ENCODE results near the gene IQGAP2. TPM values are rescaled to one million over a fixed set of nuclear protein-coding genes. Genes with fewer than 3 reads are reported as not detected.

The IQGAP2 gene
- total RNA-seq, 1 donor from 2014 or later, result 1.4 TPM

- Mint-ChIP-seq H3K36me3 (ENCODE audit: unreplicated experiment) (no peaks in the 10 kb centered on the region), H3K27me3 (ENCODE audit: unreplicated experiment) (peaks cover 9% of the 10 kb centered on the region), H3K4me1 (ENCODE audit: low read depth, unreplicated experiment) (peaks cover 2% of the 10 kb centered on the region), H3K27ac (ENCODE audit: unreplicated experiment) (no peak overlapping the region), H3K9me3 (ENCODE audit: unreplicated experiment) (peaks cover 1% of the 10 kb centered on the region), H3K4me3 (ENCODE audit: unreplicated experiment) (no peak overlapping the region)
- TF ChIP-seq, protein P1, sequence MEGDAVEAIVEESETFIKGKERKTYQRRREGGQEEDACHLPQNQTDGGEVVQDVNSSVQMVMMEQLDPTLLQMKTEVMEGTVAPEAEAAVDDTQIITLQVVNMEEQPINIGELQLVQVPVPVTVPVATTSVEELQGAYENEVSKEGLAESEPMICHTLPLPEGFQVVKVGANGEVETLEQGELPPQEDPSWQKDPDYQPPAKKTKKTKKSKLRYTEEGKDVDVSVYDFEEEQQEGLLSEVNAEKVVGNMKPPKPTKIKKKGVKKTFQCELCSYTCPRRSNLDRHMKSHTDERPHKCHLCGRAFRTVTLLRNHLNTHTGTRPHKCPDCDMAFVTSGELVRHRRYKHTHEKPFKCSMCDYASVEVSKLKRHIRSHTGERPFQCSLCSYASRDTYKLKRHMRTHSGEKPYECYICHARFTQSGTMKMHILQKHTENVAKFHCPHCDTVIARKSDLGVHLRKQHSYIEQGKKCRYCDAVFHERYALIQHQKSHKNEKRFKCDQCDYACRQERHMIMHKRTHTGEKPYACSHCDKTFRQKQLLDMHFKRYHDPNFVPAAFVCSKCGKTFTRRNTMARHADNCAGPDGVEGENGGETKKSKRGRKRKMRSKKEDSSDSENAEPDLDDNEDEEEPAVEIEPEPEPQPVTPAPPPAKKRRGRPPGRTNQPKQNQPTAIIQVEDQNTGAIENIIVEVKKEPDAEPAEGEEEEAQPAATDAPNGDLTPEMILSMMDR (IDR thresholded peaks at IDR 0.05; ENCODE audit: partially characterized antibody, unreplicated experiment), result no peak
- no peak for DNase-seq
Observed at GRCh38 chr5:76475936-76476335, 72.9 kb downstream of the IQGAP2 start.

GRCh38 chr5:76476474-76477038 lies 73.5 kb downstream of the IQGAP2 start:
- Mint-ChIP-seq H3K4me3 (ENCODE audit: unreplicated experiment) (no peak overlapping the region), H3K4me1 (ENCODE audit: low read depth, unreplicated experiment) (peaks cover 2% of the 10 kb centered on the region), H3K27me3 (ENCODE audit: unreplicated experiment) (peaks cover 9% of the 10 kb centered on the region), H3K9me3 (ENCODE audit: unreplicated experiment) (peaks cover 1% of the 10 kb centered on the region), H3K36me3 (ENCODE audit: unreplicated experiment) (no peaks in the 10 kb centered on the region), H3K27ac (ENCODE audit: unreplicated experiment) (no peak overlapping the region)
- TF ChIP-seq, protein P1 (IDR thresholded peaks at IDR 0.05; ENCODE audit: partially characterized antibody, unreplicated experiment), result no peak
- DNase-seq, result no peak

- Mint-ChIP-seq H3K4me3 (ENCODE audit: unreplicated experiment) (no peak overlapping the region), H3K4me1 (ENCODE audit: low read depth, unreplicated experiment) (peaks cover 2% of the 10 kb centered on the region), H3K27me3 (ENCODE audit: unreplicated experiment) (peaks cover 9% of the 10 kb centered on the region), H3K36me3 (ENCODE audit: unreplicated experiment) (no peaks in the 10 kb centered on the region), H3K27ac (ENCODE audit: unreplicated experiment) (no peak overlapping the region), H3K9me3 (ENCODE audit: unreplicated experiment) (peaks cover 1% of the 10 kb centered on the region)
- TF ChIP-seq, protein P1 (IDR thresholded peaks at IDR 0.05; ENCODE audit: partially characterized antibody, unreplicated experiment), result no peak
- no peak for DNase-seq
Observed at GRCh38 chr5:76477061-76477460, 74.0 kb downstream of the IQGAP2 start.

GRCh38 chr5:76477571-76477970 lies 74.5 kb downstream of the IQGAP2 start:
- peaks cover 2% of the 10 kb centered on the region for H3K4me1 Mint-ChIP-seq (ENCODE audit: low read depth, unreplicated experiment)
- H3K27me3 Mint-ChIP-seq (ENCODE audit: unreplicated experiment), result peaks cover 6% of the 10 kb centered on the region
- H3K9me3 Mint-ChIP-seq (ENCODE audit: unreplicated experiment), result peaks cover 1% of the 10 kb centered on the region
- TF ChIP-seq, protein P1 (IDR thresholded peaks at IDR 0.05; ENCODE audit: partially characterized antibody, unreplicated experiment), result no peak
- DNase-seq, result no peak
- no peak overlapping the region for H3K27ac Mint-ChIP-seq (ENCODE audit: unreplicated experiment)
- no peak overlapping the region for H3K4me3 Mint-ChIP-seq (ENCODE audit: unreplicated experiment)
- H3K36me3 Mint-ChIP-seq (ENCODE audit: unreplicated experiment), result no peaks in the 10 kb centered on the region

DNA sequence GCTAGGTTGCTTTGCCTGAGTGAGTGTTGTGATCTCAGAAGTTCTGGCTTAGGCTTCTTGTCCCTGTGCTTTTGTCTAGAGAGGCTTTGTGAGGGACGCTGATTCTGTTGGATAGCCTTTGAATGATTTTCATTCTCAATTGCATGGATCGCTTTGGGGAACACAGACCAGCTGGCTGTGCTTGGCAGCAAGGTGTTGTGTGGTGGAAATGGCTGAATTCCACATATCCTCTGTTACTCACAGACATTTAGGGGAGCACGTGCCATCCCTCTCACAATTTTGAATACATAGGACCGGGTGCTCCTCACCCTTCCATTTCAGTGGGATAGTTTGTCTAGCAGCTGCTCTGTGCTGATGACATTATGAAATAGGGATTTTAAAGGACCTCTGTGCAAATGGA lies 76.2 kb downstream of the IQGAP2 start:
- no peak for DNase-seq
- Mint-ChIP-seq H3K36me3 (ENCODE audit: unreplicated experiment) (no peaks in the 10 kb centered on the region), H3K27ac (ENCODE audit: unreplicated experiment) (no peak overlapping the region), H3K9me3 (ENCODE audit: unreplicated experiment) (peaks cover 1% of the 10 kb centered on the region), H3K27me3 (ENCODE audit: unreplicated experiment) (peaks cover 6% of the 10 kb centered on the region), H3K4me3 (ENCODE audit: unreplicated experiment) (no peak overlapping the region), H3K4me1 (ENCODE audit: low read depth, unreplicated experiment) (peaks cover 2% of the 10 kb centered on the region)
- TF ChIP-seq, protein P1 (IDR thresholded peaks at IDR 0.05; ENCODE audit: partially characterized antibody, unreplicated experiment), result no peak
